GM19467 (cell line): ENCODE results near the gene NSMF.
"Not testable (repeated sequence)": the region's sequence is repeated elsewhere in the genome, so short reads cannot be mapped to it uniquely, and the experiment has no call there.

Experiments
- ATAC-seq: cut with Tn5 transposase; IDR thresholded peaks from one replicate; pipeline ENCODE4 v1.9.1; 2021; ENCODE audit warnings: mild to moderate bottlenecking, moderate library complexity; ENCODE audit not compliant: unreplicated experiment

NSMF gene

GRCh38 chr9:137416006-137416562 lies 43.0 kb downstream of the NSMF start:
- no peak for ATAC-seq

- no peak for ATAC-seq
These were observed 43.7 kb downstream of the NSMF start for GRCh38 chr9:137415451-137415850.

GRCh38 chr9:137412431-137412830 lies 46.7 kb downstream of the NSMF start:
- no peak for ATAC-seq

GRCh38 chr9:137411645-137412380 lies 47.3 kb downstream of the NSMF start:
- no peak for ATAC-seq

- no peak for ATAC-seq
These were observed 47.9 kb downstream of the NSMF start for GRCh38 chr9:137411260-137411644.

- ATAC-seq: no peak
These were observed 48.3 kb downstream of the NSMF start for GRCh38 chr9:137410891-137411249.

- not testable (repeated sequence) for ATAC-seq
These were observed 48.8 kb downstream of the NSMF start for GRCh38 chr9:137410236-137410890.

- no peak for ATAC-seq
These were observed 49.6 kb downstream of the NSMF start for GRCh38 chr9:137409515-137409914.

GRCh38 chr9:137408651-137409405 lies 50.3 kb downstream of the NSMF start:
- no peak for ATAC-seq

GRCh38 chr9:137407590-137408300 lies 51.4 kb downstream of the NSMF start:
- ATAC-seq: no peak

GRCh38 chr9:137406876-137407589 lies 52.1 kb downstream of the NSMF start:
- no peak for ATAC-seq

- no peak for ATAC-seq
These were observed 52.9 kb downstream of the NSMF start for GRCh38 chr9:137406085-137406760.

- no peak for ATAC-seq
These were observed 53.5 kb downstream of the NSMF start for GRCh38 chr9:137405677-137406081.

- ATAC-seq: no peak
These were observed 54.1 kb downstream of the NSMF start for GRCh38 chr9:137404961-137405567.

GRCh38 chr9:137403269-137403668 lies 55.9 kb downstream of the NSMF start:
- ATAC-seq: no peak

GRCh38 chr9:137402746-137403145 lies 56.4 kb downstream of the NSMF start:
- no peak for ATAC-seq

- no peak for ATAC-seq
These were observed 60.3 kb downstream of the NSMF start for GRCh38 chr9:137398561-137399468.

- no peak for ATAC-seq
These were observed 61.3 kb downstream of the NSMF start for GRCh38 chr9:137397675-137398423.
